Upper lobe of left lung (tissue), 4 donors: ENCODE measurements around the gene MOB2.

ENCODE experiments used
- CTCF ChIP-seq, 6 experiments: fragments of 450-650 bp in 4 of 6; fragments of 200-600 bp in 2 of 6; sonication (generic) in 2 of 6; IDR thresholded peaks; one replicate each; pipeline ENCODE4 v1.5.1; 2016 to 2019; ENCODE audit warnings: antibody characterized with exemption in 6 of 6
- EP300 ChIP-seq, 4 donors: sonication (generic); formaldehyde crosslinking; IDR thresholded peaks; one replicate each; pipeline ENCODE4 v1.5.1; 2017; ENCODE audit warnings: antibody characterized with exemption in 4 of 4, control low read depth in 2 of 4
- POLR2AphosphoS5 ChIP-seq, 2 donors: sonication (generic); formaldehyde crosslinking; IDR thresholded peaks; one replicate each; pipeline ENCODE4 v1.5.1; 2017; ENCODE audit warnings: antibody characterized with exemption in 2 of 2

GRCh38 chr11:1481483-1481825 is 5.1 kb downstream of the MOB2 start:
- TF ChIP-seq CTCF (IDR thresholded peaks at IDR 0.05) (no peak), POLR2AphosphoS5 (IDR thresholded peaks at IDR 0.05) (no peak), EP300 (IDR thresholded peaks at IDR 0.05) (no peak)
